ENCODE measurements around the gene HDAC11.
"Not testable (repeated sequence)": the region's sequence is repeated elsewhere in the genome, so short reads cannot be mapped to it uniquely, and the experiment has no call there.

Gene HDAC11

DNA sequence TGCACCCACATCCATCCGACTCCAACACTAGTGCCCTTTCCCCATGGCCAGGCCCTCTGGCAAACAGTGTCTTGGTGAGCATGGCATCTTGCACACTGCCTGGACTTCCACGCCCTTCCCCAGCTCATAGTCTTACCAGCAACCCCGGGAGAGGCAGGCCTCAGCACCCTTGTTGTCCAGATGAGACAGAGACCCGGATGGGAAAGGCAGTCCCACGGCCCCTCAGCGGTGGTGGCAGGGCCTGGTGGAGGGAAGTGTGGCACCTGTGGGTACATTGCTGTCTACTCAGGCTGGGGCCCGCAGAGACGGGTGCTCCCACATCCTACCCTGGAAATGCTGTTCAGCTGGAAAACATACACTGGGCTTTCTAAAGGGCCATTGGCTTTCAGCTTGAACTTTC lies 28.4 kb downstream of the HDAC11 start:
- DNase-seq: no peak

DNA sequence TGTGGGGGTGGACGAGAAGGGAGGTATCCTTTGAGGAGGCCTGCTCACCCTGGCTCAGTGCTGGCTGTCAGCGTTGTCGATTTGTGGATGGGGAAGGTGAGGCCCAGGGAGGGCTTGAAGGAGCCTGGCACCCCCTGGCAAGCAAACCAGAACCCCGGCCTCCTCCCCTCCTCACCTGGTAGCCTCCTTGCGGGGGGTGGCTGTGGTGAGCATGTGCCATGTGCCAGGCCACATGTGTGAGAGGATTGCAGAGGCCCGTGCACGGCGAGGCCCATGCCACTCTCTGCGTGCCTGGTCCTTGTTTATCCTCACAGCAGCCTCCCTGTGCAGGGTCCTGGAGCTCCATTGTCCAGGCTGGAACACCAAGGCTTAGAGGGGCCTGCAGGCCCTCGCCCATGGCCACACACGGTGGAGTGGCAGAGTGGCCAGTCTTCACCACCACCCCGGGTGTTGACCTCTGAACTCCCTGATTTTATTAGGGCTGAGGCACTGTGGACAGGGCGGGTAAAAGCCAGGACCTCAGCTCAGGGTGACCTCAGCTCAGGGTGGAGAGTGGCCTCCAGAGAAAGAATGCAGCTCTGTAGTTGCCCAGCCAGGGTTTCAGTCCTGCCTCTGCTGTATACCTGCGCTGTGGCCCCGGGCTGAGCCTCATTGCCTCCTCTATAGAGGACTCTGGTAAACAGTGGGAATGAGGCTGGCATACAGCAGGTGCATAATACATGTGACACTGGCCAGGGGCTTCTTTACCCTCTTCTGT lies 29.1 kb downstream of the HDAC11 start:
- DNase-seq: no peak

DNA sequence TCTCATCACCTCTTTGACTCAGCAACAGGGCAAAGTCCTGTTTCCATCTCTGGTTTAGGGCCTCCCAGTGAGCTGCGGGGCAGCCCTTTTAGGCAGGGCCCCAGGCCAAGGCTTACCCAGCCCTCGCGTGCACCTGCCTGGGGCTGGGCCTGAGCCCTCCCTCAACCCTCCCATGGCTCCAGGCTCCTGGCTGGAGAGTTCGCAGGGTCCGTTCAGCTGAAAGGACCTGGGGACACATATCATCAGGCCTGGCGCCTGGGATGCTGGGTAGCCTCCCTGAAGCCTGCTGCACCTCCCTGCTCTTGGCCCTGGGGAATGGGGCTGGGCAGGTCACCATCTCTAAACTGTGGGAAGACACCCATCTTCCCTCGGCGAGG lies 29.7 kb downstream of the HDAC11 start:
- DNase-seq: no peak

DNA sequence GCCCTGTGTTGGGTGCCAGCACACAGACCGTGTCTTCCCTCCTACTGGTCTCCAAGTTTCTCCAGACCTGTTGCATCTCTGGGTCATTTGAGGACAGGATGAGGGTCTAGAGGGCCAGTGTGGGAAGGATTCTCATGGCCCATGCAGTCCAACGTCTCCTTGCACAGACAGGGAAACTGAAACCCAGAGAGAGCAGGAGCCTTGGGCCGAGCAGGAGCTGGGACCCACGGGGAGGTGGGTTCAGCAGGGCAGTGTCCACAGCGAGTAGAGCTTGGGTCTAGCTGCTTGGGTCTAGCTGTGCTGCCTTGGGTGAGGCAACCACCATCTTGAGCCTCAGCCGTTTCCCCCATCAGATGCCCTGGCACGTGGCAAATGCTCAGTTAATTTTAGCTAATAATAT lies 32.3 kb downstream of the HDAC11 start:
- no peak for DNase-seq

DNA sequence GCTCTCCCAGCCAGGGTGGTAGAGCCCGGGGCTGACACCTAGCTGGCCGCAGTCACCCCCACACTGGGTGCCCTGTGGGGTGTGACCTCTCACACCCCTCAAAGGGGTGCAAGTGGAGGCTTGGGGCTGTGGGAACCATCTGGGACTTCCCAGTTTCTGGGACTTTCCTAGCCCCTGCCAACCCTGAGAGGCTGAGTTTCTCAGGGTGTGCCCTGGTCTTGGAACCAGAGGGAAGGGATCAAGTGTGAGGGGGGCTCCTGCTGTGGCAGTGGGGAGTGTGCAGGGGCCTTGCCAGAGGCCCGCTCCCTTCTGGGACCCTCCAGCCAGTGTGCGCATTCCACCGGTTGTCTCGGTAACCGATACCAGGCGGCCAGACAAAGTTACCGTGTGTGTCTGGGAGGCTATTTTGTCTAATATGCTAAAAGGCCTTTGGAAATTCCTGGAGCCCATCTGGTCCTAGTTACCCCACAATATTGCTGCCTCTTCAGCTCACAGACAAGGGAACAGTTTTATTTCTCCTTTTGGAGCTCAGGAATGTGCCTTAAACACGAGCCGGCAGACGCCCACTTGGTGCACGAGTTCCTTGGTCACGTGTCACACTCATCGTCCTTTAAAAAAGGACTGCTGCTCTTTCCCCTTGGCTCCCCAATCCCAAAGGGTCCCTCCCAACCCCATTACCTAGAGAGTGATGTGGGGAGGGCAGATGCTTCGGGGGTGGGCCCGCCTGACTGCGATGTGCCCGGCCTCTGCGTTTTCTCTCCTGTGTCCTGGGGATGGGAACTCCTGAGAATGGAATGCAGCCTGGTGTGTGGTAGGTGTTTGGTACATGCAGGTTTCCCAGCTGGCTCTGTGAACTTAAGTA lies 33.2 kb downstream of the HDAC11 start:
- DNase-seq: no peak

DNA sequence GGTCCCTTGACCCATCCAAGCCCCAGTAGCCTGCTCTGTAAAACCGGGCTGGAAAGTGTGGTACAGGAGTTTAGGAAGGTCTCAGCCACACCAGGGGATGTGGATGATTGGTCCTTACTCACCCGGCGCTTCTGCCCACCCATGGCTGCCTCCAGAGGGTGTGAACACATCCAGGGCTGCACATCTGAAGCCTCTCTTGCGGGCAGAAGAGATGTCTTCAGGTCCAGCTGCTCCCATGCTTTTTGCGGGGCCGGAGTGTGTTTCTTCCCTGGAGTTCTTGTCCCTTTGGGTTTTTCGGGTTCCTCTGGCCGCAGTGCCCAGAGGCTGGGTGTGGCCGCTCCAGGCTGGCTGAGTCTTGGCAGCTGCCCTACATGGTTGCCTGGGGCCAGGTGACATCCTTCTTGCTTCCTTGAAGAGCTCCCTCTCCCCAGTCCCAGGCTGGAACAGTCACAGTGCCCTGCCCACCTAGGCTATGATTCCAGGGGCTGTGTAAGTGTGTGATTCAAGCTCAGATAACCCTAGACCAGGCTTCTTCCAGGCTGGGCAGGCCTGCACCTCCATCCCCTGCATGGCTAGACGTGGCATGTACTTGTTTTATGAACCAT lies 33.9 kb downstream of the HDAC11 start:
- no peak for DNase-seq

DNA sequence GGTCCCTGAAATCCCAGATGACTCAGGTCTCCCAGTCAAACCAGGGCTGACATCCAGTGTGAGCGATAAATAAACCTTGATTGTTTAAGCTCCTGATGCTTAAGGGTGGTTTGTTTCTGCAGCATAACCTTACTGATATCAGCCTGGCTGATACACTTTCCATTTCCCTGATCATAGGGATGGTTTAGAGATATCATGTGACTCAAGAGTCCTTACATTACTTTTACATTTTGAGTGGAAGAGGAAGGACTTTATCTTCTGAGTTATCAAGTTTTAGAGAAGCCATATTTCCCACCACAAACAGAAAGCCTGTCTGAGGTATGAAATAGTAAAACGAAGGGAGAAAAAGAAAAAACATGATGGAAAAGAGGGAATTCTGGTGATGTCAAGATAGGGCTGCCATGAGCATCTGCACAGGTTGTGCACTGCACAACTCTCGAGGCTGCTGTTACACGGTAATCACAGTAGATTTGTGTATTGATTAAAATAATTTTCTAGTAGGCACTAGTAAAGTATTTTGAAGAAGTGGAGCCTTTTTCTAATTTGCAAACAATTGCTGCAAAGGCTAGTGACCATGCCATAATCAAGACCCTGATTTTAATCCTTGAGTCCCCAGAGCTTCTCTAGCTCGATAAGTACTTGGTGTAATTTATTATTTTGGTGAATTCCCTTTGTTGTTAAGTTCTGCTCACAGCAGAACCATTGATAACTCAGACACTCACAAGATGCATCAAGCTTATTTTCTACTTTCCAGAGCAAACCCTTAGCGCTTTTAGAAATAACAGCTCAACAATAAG lies 34.7 kb downstream of the HDAC11 start:
- no peak for DNase-seq

DNA sequence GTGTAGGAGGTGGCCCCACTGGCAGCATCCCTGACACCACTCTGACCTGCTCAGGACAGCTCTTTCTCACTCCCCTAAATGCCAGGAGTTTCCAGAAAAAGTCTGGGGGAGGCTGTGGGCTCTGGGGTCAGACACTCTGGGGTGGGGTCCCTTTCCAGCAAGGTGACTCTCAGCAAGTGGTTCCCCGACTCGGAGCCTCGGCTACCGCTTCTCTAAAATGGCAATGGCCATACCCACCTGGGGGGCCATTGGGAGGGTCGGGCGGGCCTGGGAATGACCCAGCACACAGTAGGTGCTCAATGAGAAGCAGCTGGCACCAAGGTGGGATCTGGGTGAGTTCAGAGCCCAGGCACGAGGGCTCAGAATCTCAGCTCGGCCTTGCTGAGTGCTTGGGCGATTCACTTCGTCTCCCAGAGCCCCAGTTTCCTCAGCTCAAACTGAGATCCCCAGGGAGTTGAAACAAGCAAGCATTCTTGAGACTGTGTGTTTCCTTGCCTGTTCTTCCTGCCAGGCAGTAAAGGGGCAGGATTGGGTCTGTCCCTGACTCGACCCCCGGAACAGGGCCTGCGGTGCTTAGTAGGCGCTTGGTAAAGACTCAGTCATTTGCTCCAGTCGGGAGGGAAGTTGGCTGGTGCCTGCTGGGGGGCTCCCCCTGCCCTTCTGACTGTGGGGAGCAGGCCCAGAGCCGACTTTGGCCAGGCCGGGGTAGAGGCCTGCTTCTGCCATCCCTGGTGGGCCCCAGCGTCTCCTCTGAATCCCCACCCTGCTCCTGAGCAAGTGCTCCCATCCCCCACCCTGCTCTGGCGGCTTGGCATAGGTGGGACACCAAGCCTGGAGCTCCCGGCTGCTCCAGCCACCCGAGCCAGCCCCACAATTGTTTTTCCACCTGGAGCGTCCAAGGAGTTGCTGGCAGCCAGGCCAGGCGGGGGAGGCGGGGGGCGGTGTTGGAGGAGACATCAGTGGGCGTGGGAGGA lies 36.0 kb downstream of the HDAC11 start:
- no peak for DNase-seq

DNA sequence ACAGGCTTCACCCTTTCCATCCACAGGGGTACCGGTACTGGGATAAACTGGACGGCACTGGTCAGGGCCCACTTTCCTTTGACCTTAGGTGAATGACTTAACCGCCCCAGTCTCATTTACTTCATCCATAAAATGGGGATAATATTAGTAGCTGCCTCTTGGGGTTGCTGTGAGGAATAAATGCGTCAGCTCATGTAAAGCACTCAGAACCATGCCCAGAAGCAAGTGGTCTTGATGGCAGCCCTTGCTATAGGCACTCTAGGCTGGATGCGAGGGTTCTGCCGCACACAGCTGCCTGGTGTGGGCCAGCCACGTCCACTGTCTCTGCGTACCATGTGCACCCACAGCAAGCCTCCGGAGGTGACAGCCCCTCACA lies 36.6 kb downstream of the HDAC11 start:
- no peak for DNase-seq

DNA sequence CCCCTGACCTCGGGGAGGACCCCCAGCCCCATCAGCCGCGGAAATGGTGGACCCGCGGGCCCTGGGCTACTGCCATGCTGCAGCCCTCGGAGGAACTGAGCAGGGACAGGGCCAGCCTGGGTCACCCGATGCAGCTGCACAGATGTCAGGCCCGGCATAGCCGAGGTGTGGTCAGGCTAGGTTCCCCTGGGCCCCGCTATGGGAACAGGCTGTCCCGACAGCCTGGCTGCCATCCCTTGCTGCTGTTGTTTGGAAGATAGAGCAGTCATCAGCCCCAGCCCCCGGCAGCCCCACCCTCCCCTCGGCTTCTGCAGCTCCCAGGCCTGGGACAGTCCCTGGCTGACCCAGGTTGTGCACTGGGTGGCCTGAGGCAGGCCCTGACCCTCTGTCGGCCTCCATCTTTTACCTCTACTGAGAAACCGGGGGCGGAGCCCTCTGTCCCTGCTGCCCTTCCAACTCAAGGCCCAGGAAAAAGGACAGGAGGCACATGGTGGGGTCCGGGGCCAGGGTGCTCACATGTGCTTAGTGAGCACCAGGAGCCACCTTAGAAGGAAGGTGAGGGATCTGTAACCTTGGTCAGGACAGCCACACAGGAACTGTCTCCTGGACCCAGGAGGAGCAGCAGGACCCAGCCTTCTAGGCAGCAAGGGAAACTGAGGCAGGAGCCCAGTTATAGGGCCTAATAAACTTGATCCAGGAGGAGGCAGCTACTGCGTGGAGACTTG lies 37.3 kb downstream of the HDAC11 start:
- no peak for DNase-seq

DNA sequence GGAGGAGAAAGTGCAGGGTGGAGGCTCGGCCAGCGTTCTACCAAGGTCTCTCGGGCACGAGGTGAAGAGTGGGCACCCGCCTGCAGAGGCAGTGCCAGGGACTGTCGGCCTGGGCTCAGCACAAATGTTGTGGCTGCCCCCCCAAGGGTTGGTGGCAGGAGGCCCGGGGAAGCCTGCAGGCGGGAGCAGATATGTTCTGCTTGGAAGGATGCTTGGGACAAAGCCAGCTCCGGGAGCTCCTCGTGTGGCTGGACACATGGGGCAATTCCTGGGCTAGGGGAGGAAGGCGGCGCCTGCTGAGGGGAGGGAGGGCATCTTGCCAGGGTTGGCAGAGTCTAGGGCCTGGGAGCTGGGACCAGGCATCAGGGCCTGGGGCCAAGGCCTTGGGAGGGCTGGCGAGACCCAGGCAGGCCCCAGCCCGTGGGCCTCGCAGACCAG lies 38.4 kb downstream of the HDAC11 start:
- DNase-seq: no peak

DNA sequence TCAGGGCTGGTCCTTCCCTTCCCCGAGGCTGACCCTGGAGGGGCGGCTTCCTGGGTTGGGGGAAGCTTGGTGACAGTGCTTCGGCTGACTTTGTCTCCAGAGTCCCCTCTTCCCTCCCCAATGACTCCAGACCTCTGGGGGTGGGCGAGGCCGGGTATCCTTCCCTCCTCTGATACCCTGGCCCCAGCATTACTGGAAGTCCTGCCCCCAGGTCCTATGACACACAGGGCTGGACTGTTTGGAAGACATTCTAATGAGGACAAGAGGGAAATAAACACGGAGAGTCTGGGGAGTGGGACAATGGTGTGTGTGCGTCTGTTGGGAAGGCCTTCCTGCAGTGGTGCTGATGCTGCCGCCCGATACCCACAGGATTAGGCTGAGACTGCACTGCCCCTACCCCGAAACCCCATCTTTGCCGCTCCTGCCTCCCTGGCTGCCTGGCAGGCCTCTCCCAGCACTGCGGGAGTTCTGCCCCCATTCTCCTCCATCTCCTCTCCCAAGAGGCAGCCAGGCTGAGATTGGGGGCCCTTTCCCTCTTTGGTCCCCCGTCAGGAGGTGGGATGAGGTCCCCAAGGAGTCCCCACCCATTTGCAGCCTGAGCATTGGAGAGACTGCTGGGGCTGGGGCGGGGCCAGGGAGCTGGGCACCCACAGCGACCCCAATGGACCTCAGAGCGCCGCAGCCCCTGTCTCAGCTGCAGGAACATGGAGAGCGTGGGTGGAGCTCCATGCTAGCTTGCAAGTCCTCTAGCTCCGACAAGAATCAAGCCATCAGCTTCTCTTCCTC lies 39.1 kb downstream of the HDAC11 start:
- DNase-seq: no peak

DNA sequence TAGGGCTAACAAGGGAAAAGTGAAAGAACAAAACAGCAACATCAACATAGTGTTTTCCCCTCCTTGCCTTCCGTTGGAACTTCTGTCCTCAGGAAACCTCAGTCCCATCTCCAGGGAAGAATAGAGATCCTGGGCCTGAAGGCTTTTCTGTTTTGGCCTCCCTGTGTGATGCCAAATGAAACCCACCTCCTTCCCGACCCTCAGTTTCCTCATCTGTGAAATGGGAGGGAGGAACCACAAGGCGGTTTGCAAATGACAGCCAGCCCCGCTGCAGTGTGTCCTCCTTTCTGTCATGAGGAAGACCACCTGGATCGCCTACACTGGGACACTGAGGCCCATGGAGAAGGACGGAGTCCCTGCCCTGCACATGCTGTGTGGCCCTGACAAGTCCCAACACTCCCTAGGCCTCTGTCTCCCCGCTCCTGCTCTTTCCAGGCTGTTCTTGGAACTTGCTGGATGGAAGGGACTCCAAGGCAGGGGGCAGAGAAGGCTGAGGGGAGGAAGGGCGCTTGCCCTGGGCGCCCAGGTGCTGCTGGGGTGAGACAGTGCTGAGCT lies 40.3 kb downstream of the HDAC11 start:
- no peak for DNase-seq

DNA sequence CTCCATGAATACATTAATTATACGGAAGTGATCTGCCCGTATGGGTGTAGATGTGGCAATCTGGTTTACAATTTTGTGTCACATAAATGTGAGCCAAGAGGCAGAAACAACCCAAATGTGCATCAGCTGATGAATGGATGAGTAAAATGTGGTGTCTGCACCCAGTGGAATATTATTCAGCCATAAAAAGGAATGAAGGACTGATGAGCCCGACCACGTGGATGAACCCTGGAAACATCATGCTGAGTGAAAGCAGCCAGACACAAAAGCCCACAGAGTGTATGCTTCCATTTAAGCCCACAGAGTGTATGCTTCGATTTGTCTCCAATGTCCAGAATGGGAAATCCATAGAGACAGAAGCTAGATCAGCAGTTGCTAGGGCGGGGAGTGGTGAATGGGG lies 41.2 kb downstream of the HDAC11 start:
- DNase-seq: no peak

DNA sequence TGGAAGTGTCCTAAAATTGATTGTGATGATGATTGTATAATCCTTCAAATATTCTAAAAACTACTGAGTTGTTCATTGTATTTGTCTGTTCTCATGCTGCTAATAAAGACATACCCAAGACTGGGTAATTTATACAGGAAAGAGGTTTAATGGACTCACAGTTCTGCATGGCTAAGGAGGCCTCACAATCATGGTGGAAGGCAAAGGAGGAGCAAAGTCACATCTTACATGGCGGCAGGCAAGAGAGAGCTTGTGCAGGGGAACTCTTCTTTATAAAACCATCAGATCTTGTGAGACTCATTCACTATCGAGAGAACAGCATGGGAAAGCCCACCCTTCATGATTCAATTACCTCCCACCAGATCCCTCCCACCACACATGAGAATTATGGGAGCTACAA lies 41.6 kb downstream of the HDAC11 start:
- DNase-seq: not testable (repeated sequence)

DNA sequence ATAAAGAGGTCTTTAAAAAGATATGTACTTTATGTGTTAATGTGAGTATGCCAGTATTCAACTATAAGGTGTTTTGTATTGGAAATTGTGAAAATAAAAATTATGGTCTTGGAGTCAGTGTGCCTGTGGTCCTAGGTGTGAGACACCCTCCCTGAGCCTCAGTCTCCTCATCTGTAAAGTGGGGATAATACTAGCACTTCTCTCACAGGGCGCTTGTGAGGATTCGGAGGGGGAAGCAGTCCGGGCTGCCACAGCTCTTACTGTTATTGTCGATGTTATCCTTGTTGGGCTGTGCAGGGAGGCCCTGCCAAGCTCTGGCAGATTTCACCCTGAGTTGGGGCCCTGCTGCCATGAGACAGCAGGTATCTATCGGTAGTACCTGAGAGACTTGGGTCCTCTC lies 42.1 kb downstream of the HDAC11 start:
- DNase-seq: no peak

DNA sequence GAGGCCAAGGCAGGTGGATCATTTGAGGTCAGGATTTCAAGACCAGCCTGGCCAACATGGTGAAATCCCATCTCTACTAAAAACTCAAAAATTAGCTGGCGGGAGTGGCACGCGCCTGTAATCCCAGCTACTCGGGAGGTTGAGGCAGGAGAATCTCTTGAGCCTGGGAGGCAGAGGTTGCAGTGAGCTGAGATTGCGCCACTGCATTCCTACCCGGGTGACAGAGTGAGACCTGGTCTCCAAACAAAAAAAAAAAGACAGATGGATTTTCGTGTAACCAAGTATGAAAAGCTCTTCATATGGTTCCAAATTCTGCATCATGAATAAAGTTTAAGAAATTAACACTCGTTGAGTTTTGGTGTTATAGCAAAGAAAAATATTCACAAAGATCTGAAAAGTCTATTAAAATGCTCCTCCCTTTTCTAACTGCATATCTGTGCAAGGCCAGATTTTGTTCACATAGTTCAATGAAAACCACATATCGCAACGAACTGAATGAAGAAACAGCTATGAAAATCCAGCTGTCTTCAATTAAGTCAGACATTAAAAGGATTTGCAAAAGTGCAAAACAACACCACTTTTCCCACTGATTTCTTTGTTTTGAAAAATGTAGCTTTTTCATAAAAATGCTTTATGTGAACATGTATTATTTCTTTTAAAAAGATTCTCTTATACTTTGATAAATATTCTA lies 45.0 kb downstream of the HDAC11 start:
- DNase-seq: no peak

DNA sequence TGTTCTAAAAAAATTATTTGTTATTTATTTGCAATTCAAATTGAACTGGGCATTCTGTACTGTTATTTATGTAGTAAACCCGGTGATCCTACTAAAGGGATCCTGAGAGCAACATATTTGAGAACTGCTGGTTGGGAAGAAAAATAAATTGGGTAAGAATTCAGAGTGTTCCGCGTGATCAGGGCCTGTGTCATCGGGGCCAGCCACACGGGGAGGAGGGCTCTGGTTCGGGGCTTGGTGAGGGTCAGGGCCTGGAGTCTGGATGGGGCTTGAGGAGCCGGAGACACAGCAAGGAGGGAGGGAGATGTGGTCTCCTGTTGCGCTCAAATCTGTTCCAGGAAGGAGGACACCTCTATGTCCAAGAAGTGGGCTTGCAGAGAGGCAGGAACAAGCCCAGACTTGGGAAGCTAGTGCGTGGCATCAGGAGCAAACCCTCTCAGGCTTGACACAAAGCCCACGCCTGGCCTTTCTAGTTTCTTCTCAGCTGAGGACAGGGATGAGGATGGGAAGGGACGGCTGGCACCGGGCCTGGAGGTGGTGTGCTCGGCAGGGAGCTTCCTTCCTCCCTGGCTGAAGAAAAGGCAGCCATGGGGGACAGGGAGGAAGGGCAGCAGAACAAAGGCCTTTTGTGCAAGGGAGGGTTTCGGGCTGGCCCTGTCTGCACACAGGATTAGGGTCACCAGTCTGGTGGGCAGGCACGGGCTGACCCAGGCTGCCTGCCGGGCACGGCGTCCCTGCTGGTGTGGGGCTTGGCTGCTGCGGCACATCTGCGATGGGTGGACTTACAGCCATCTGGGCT lies 45.9 kb downstream of the HDAC11 start:
- DNase-seq: no peak

DNA sequence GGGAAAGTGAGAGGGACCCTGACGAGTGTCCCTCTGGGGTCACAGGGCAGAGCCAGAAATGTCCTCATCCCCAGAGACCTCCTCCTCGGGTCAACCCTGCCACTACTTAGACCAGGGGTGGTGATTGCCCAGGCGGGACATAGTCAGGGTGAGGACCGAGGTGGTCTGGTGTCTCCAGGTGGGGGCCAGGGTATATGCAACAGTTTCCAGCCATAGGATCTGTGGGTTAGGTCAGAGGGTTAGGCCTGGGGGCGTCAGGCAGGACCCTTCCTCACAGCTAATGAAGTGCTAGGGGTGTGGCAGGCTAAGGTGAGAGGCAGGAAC lies 46.5 kb downstream of the HDAC11 start:
- no peak for DNase-seq
